ENCODE data around the gene PIGA.

The PIGA gene, protein sequence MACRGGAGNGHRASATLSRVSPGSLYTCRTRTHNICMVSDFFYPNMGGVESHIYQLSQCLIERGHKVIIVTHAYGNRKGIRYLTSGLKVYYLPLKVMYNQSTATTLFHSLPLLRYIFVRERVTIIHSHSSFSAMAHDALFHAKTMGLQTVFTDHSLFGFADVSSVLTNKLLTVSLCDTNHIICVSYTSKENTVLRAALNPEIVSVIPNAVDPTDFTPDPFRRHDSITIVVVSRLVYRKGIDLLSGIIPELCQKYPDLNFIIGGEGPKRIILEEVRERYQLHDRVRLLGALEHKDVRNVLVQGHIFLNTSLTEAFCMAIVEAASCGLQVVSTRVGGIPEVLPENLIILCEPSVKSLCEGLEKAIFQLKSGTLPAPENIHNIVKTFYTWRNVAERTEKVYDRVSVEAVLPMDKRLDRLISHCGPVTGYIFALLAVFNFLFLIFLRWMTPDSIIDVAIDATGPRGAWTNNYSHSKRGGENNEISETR

DNA sequence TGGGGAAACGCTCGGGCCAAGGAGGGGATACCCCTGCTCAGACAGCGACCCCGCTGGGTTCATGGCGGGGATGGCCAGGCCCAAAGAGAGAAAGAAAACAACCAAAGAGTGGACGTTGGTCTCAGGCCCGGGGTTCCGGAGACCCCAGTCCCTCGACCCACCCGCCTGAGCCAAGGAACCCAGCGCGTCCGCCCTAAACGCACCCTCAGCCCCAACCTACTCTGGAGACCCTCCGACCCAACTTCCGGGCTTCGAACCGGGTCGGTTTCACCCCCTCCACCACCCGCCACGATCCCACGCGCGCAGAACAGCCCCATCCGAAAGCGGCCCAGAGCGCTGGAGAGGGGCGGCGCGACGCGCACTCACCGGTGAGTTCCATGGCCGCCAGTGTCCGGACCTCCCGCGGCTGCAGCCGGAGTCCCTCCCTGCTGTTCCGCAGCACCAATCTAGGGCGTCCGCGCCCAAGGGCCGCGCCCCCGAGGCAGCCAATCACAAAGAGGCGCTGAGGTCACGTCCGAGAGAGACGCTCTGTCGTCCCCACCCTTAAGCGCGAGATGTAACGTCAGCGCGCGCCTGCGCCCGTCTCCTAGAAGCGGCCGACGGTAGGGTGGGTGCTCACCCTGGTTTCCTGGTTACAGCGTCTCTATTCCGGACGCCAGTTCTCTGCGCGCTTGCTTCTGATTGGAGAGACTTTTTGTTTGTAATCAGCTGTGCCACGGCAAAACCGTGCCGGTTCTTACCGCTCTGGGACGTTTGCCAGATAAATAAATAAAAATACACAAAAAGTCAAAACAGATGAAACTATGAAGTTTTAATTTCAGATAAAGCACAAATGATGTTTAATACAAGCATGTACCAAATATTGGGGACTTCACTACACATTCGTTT lies at the start of gene PIGA:
Gene PIGA (minus strand): TSS at position 389 of the 888 bp plus-strand sequence. CDS start 3,593 bp downstream, outside the sequence.
- H3K4me3 ChIP-seq (ENCODE audit: low read depth, low read length) = peak within 1 kb of the TSS; percentile 93
- TF ChIP-seq, protein P1, sequence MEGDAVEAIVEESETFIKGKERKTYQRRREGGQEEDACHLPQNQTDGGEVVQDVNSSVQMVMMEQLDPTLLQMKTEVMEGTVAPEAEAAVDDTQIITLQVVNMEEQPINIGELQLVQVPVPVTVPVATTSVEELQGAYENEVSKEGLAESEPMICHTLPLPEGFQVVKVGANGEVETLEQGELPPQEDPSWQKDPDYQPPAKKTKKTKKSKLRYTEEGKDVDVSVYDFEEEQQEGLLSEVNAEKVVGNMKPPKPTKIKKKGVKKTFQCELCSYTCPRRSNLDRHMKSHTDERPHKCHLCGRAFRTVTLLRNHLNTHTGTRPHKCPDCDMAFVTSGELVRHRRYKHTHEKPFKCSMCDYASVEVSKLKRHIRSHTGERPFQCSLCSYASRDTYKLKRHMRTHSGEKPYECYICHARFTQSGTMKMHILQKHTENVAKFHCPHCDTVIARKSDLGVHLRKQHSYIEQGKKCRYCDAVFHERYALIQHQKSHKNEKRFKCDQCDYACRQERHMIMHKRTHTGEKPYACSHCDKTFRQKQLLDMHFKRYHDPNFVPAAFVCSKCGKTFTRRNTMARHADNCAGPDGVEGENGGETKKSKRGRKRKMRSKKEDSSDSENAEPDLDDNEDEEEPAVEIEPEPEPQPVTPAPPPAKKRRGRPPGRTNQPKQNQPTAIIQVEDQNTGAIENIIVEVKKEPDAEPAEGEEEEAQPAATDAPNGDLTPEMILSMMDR (IDR thresholded peaks at IDR 0.05; ENCODE audit: insufficient read depth, low read depth, low read length, missing control alignments) = no peak
- DNase-seq (ENCODE audit: low read depth) = peak; percentile 95

DNA sequence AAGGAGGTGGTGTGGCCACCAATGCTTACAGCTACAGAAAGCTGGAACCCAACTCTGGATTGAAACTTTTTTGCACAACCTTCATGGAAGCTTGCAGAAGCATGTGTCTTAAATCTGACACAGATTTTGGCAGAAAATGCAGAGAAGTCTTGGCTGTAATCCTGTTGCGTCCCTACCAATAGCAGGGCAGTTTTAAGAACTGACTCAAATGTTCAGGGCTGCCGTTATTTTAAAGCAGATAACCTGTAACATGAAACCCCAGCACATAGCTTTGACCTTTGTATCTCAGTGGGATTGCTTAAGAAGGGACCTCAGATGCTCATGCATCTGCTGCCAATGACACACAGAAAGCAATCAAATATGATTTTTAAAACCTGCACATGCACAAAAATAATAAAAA lies 49.0 kb upstream of the PIGA start, which contains the start of gene VEGFD:
Gene VEGFD (minus strand): TSS at position 110 of the 400 bp plus-strand sequence. CDS start 467 bp downstream, outside the sequence.
- no peak within 1 kb of the TSS for H3K4me3 ChIP-seq (ENCODE audit: low read depth, low read length)
- TF ChIP-seq, protein P1 (IDR thresholded peaks at IDR 0.05; ENCODE audit: insufficient read depth, low read depth, low read length, missing control alignments) = no peak
- no peak for DNase-seq (ENCODE audit: low read depth)

DNA sequence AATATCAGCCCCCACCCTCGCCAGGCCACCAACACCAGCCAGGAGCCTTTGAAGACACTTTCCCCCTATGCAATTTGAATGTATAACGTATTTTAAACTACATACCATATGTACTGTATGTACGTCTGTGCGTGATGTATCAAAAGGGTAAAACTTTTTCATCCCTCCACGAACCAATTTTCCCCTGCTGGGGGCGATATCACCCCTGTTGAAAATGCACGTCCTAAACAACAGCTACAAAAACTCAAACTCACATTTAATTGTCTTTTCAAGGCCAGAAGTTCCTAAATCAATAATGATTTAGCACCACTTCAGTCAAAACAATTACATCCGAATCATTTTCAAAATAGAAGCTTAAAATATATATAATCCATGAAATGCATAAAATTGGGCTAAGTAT lies 47.5 kb upstream of the PIGA start:
- H3K4me3 ChIP-seq (ENCODE audit: low read depth, low read length) = no peak overlapping the region
- TF ChIP-seq, protein P1 (IDR thresholded peaks at IDR 0.05; ENCODE audit: insufficient read depth, low read depth, low read length, missing control alignments) = no peak
- no peak for DNase-seq (ENCODE audit: low read depth)

DNA sequence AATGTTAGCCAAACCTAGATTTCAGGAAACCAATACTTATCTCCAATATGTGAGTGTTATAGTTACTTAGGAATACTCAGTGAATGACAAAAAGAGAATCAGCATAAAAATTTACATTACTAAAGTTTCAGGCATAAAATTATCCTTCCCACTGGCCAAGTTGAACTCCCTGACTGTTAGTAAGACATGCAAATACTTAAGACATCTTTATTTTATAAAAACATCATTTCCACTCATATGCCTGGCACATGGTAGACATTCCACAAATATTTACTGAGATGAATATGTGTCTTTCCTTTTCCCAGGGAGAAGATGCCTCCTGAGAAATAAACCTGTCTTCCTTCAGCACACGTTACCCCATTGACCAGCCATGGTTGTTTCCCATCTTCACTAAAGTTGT lies 41.6 kb upstream of the PIGA start:
- TF ChIP-seq, protein P1 (IDR thresholded peaks at IDR 0.05; ENCODE audit: insufficient read depth, low read depth, low read length, missing control alignments) = no peak
- H3K4me3 ChIP-seq (ENCODE audit: low read depth, low read length) = no peak overlapping the region
- DNase-seq (ENCODE audit: low read depth) = no peak

DNA sequence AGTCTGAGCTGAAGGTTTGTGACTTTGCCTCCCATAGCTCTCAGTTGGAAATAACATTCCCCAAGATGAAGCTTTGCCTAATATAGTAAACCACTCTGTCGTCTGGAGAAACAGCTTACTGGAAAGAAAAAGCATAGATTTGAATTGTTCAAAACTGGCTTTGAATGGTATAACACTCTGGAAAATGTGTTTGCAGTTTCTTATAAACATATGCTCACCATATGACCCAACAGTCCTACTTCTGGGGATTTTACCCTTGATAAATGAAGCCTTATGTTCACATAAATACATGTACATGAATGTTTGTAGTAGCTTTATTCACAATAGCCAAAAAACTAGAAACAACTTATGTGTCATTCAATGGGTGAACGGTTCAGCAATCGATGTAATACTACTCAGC lies 38.7 kb upstream of the PIGA start:
- TF ChIP-seq, protein P1 (IDR thresholded peaks at IDR 0.05; ENCODE audit: insufficient read depth, low read depth, low read length, missing control alignments) = no peak
- no peak overlapping the region for H3K4me3 ChIP-seq (ENCODE audit: low read depth, low read length)
- no peak for DNase-seq (ENCODE audit: low read depth)

DNA sequence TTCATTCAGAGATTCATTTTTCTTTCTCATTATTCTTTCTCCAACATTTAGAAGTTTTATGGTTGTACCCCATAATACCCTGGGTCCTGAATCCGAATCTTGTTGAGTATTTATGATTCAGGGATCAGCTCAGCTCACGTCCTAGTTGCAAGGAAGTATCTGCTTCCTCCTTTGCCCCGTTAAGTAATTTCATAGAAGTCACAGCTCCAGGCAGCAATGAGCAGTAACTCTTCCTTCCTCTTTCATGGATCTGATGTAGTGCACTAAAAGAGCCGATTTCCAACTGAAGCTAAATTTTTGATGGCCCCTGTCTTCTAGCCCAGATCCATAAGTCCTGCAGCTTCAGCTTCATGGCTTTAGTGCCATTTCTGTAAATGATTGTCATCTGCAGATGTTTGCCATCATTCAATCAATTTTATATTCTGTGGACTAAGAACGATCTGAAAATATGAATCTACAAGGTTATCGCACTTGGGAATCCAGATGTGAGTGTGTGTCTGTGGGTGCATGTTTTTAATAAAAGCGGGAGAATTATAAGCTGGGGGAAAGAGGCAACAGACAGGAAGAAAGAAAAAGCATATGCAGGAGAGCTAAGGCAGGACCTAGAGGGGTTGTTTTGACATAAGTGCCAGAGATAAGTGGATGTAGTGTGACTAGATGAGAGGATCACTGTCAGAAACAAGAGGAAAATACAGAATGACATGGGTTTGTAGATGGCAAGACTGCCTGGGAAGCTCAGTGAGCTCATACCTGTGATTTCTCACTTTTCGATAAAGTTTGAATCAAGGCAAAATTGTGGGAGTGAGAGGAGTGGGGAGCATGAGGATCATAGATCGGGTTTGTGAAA lies 31.4 kb upstream of the PIGA start:
- TF ChIP-seq, protein P1 (IDR thresholded peaks at IDR 0.05; ENCODE audit: insufficient read depth, low read depth, low read length, missing control alignments) = no peak
- no peak for DNase-seq (ENCODE audit: low read depth)
- no peak overlapping the region for H3K4me3 ChIP-seq (ENCODE audit: low read depth, low read length)

Data from GM12865 (cell line).